Osteoblast (primary cell): ENCODE data around the gene OVOL3. TPM values are rescaled to one million over a fixed set of nuclear protein-coding genes. Genes with fewer than 3 reads are reported as not detected.
"Not testable (repeated sequence)": the region's sequence is repeated elsewhere in the genome, so short reads cannot be mapped to it uniquely, and the experiment has no call there.

ENCODE experiments used
- DNase-seq: peaks from one replicate; pipeline ENCODE4 v3.0.0; 2011; ENCODE audit warnings: low spot score, mixed read lengths; ENCODE audit not compliant: insufficient read length; ENCODE audit errors: missing footprints
- H2AFZ ChIP-seq: 2 replicates; pipeline ENCODE4 v1.6.0; 2011; ENCODE audit warnings: mild to moderate bottlenecking, low read length
- H3K27ac ChIP-seq: 2 replicates; pipeline ENCODE4 v1.5.1; 2011; ENCODE audit warnings: mild to moderate bottlenecking, low read depth, low read length, moderate library complexity
- H3K27me3 ChIP-seq: 2 replicates; pipeline ENCODE4 v1.6.0; 2012; ENCODE audit warnings: mild to moderate bottlenecking, control low read depth, inconsistent platforms, low read length, moderate library complexity; ENCODE audit not compliant: insufficient read depth
- H3K36me3 ChIP-seq: 2 replicates; pipeline ENCODE4 v1.5.1; 2011; ENCODE audit warnings: mild to moderate bottlenecking, low read length, control low read depth, moderate library complexity; ENCODE audit not compliant: insufficient read depth
- H3K4me1 ChIP-seq: 2 replicates; pipeline ENCODE4 v1.5.1; 2011; ENCODE audit warnings: mild to moderate bottlenecking, low read length, control low read depth, moderate library complexity; ENCODE audit not compliant: insufficient read depth
- H3K4me2 ChIP-seq: 2 replicates; pipeline ENCODE4 v1.6.0; 2011; ENCODE audit warnings: mild to moderate bottlenecking, low read length; ENCODE audit not compliant: insufficient read depth
- H3K4me3 ChIP-seq: fragments of 200-600 bp; sonication (generic); 3 replicates; pipeline ENCODE4 v1.5.1; 2012; ENCODE audit warnings: mild to moderate bottlenecking, low read length, inconsistent platforms; ENCODE audit not compliant: insufficient read depth
- H3K79me2 ChIP-seq: 2 replicates; pipeline ENCODE4 v1.6.0; 2012; ENCODE audit warnings: mild to moderate bottlenecking, low read length, control low read depth, inconsistent platforms; ENCODE audit not compliant: insufficient read depth
- H3K9me3 ChIP-seq: 2 replicates; pipeline ENCODE4 v1.5.1; 2011; ENCODE audit warnings: low read depth, low read length, control low read depth
- H4K20me1 ChIP-seq: 2 replicates; pipeline ENCODE4 v1.6.0; 2012; ENCODE audit warnings: mild to moderate bottlenecking, low read length, control low read depth; ENCODE audit not compliant: insufficient read depth
- CTCF ChIP-seq: IDR thresholded peaks from 2 replicates; pipeline ENCODE4 v1.5.1; 2011; ENCODE audit warnings: mild to moderate bottlenecking, low read depth, low read length, moderate library complexity; ENCODE audit errors: extremely low read depth
- total RNA-seq: library from RNA; depleted of rRNA; stranded (reverse); fragments of >200 nt; gene quantifications from 2 replicates; pipeline ENCODE4 v1.2.3, GENCODE V29; 2012

The OVOL3 gene
- total RNA-seq = not detected in 2 replicates

DNA sequence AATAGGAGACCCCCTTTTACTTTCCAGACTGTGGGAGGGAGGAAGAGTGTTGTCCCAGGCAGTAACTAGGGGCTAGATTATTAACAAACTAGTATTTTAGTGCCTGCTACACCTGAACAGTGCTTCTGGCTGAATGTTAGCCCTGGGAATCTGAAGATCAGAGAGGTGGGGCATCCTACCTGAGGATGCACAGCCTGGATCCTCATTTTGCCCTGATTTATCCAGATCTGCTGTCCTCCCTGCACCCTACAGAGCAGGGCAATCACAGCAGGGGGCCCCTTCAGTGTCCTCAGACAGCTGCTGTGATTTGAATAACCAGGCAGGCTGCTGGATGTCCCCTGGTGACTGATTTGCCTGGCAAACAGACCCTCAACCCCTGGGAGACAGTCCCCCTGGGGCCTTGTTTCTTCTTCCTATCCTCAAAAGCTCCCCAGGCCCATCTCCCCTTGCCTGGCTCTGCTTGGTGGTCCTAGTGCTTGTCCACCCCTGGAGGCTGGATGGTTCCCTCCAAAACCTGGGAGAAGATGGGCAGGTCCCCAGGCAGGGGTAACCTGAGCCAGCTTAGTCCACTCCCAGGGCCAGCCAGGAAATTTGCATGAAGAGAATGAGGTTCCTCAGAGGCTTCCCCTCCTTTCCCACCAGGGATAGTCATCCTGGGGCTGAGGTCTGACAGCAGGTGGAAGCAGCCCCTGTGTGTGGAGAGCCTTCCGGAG is at the start of gene OVOL3:
TSS of gene OVOL3 (plus strand) at position 657 of the 713 bp plus-strand sequence. CDS start 60 bp downstream, outside the sequence.
- no peak within 1 kb of the TSS for H2AFZ ChIP-seq
- no peak for DNase-seq
- peaks cover 9% of the 10 kb centered on the region for H3K4me1 ChIP-seq
- no peak within 1 kb of the TSS for H3K27ac ChIP-seq
- H3K9me3 ChIP-seq = no peaks in the 10 kb centered on the region
- peaks cover 11% of the 10 kb centered on the region for H3K36me3 ChIP-seq
- H3K4me3 ChIP-seq = no peak within 1 kb of the TSS
- H3K4me2 ChIP-seq = no peak within 1 kb of the TSS
- H3K79me2 ChIP-seq = peaks cover 9% of the 10 kb centered on the region
- TF ChIP-seq CTCF = no peak
- no peaks in the 10 kb centered on the region for H4K20me1 ChIP-seq
- H3K27me3 ChIP-seq = no peaks in the 10 kb centered on the region

- DNase-seq = no peak
- H3K4me1 ChIP-seq = peaks cover under 1% of the 10 kb centered on the region
- no peak overlapping the region for H3K4me3 ChIP-seq
- TF ChIP-seq CTCF = no peak
- H3K36me3 ChIP-seq = peaks cover 15% of the 10 kb centered on the region
- no peaks in the 10 kb centered on the region for H4K20me1 ChIP-seq
- H3K9me3 ChIP-seq = no peaks in the 10 kb centered on the region
- no peaks in the 10 kb centered on the region for H3K27me3 ChIP-seq
- H3K79me2 ChIP-seq = peaks cover 23% of the 10 kb centered on the region
- H2AFZ ChIP-seq = no peak overlapping the region
- no peak overlapping the region for H3K4me2 ChIP-seq
- no peak overlapping the region for H3K27ac ChIP-seq
These were observed 49.6 kb upstream of the OVOL3 start for GRCh38 chr19:36061367-36061766.

DNA sequence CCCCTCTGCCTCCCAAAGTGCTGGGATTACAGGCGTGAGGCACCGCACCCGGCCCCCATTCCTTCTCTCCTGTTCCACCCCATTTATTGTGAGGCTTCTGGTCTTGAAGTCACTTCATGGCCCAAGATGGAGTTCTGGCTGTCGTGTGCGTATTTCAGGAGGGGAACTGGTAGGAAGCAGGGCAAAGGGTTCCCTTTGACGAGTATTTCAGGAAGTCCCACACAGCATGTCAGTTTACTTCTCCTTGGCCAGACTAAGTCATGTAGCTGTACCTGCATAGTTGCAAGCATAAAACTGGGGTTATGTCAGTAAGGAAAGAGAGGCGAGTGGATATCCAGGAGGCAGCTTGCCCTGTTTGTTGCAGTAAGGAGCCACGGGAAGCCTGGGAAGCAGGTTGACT is 46.1 kb upstream of the OVOL3 start:
- TF ChIP-seq CTCF = no peak
- Histone ChIP-seq H3K36me3 (peaks cover 18% of the 10 kb centered on the region), H3K27ac (no peak overlapping the region), H2AFZ (no peak overlapping the region), H3K9me3 (no peaks in the 10 kb centered on the region), H3K4me2 (no peak overlapping the region), H3K79me2 (peaks cover 2% of the 10 kb centered on the region), H3K27me3 (no peaks in the 10 kb centered on the region), H4K20me1 (no peaks in the 10 kb centered on the region), H3K4me1 (no peaks in the 10 kb centered on the region), H3K4me3 (no peak overlapping the region)
- no peak for DNase-seq

DNA sequence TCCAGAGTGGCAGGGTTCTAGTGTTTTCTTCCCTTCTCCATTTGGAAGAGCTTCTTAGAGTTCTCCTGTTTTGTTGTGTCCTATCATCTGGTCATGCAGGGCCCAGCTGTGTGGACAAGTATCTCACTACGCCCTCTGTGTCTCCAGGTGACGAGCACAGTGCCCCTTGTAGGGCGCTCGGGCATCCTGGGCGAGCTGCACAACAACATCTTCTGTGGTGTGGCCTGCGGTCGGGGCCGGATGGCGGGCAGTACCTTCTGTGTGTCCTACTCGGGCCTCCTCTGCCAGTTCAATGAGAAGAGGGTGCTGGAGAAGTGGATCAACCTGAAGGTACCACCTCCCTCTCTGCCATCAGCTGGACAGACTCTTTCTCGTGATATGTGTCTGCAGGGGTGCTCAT is 43.3 kb upstream of the OVOL3 start:
- Histone ChIP-seq H3K27ac (no peak overlapping the region), H3K4me2 (no peak overlapping the region), H3K79me2 (no peaks in the 10 kb centered on the region), H3K9me3 (no peaks in the 10 kb centered on the region), H3K27me3 (no peaks in the 10 kb centered on the region), H3K4me1 (peaks cover 4% of the 10 kb centered on the region), H3K36me3 (peaks cover 24% of the 10 kb centered on the region), H4K20me1 (peaks cover 6% of the 10 kb centered on the region), H2AFZ (no peak overlapping the region), H3K4me3 (no peak overlapping the region)
- no peak for DNase-seq
- no peak for TF ChIP-seq CTCF

GRCh38 chr19:36068810-36069499 is 42.0 kb upstream of the OVOL3 start:
- not testable (repeated sequence) for DNase-seq, H3K4me1 ChIP-seq, H3K9me3 ChIP-seq, H3K4me3 ChIP-seq, H3K4me2 ChIP-seq, H4K20me1 ChIP-seq, H3K79me2 ChIP-seq, H3K27me3 ChIP-seq, H3K27ac ChIP-seq, H2AFZ ChIP-seq
- H3K36me3 ChIP-seq = peaks cover 28% of the 10 kb centered on the region
